ENCODE results near the gene SLC45A3.
A peak's percentile ranks its signal among the peaks of the same experiment; 100 is the strongest.

SLC45A3 gene

GRCh38 chr1:205630241-205630640 lies 50.1 kb downstream of the SLC45A3 start:
- TF ChIP-seq CTCF (IDR thresholded peaks at IDR 0.05; ENCODE audit: low read length, missing control alignments) = no peak
- H3K4me3 ChIP-seq (replicated peaks; ENCODE audit: low read depth, low read length) = peak overlapping the region; percentile 86
- peak; percentile 61 for DNase-seq (ENCODE audit: low read depth)

- DNase-seq (ENCODE audit: low read depth) = no peak
- TF ChIP-seq CTCF (IDR thresholded peaks at IDR 0.05; ENCODE audit: low read length, missing control alignments) = no peak
- peak overlapping the region; percentile 86 for H3K4me3 ChIP-seq (replicated peaks; ENCODE audit: low read depth, low read length)
Measured at GRCh38 chr1:205629751-205630150, 50.6 kb downstream of the SLC45A3 start.

- H3K4me3 ChIP-seq (replicated peaks; ENCODE audit: low read depth, low read length) = no peak overlapping the region
- no peak for TF ChIP-seq CTCF (IDR thresholded peaks at IDR 0.05; ENCODE audit: low read length, missing control alignments)
- no peak for DNase-seq (ENCODE audit: low read depth)
Measured at GRCh38 chr1:205627956-205628355, 52.4 kb downstream of the SLC45A3 start.

GRCh38 chr1:205626216-205626615 lies 54.1 kb downstream of the SLC45A3 start:
- DNase-seq (ENCODE audit: low read depth) = no peak
- TF ChIP-seq CTCF (IDR thresholded peaks at IDR 0.05; ENCODE audit: low read length, missing control alignments) = no peak
- H3K4me3 ChIP-seq (replicated peaks; ENCODE audit: low read depth, low read length) = no peak overlapping the region

- TF ChIP-seq CTCF (IDR thresholded peaks at IDR 0.05; ENCODE audit: low read length, missing control alignments) = no peak
- DNase-seq (ENCODE audit: low read depth) = no peak
- no peak overlapping the region for H3K4me3 ChIP-seq (replicated peaks; ENCODE audit: low read depth, low read length)
Measured at GRCh38 chr1:205623646-205624045, 56.7 kb downstream of the SLC45A3 start.

GRCh38 chr1:205620269-205620668 lies 60.0 kb downstream of the SLC45A3 start:
- no peak overlapping the region for H3K4me3 ChIP-seq (replicated peaks; ENCODE audit: low read depth, low read length)
- no peak for DNase-seq (ENCODE audit: low read depth)
- no peak for TF ChIP-seq CTCF (IDR thresholded peaks at IDR 0.05; ENCODE audit: low read length, missing control alignments)

GRCh38 chr1:205619376-205619775 lies 60.9 kb downstream of the SLC45A3 start:
- no peak for TF ChIP-seq CTCF (IDR thresholded peaks at IDR 0.05; ENCODE audit: low read length, missing control alignments)
- no peak for DNase-seq (ENCODE audit: low read depth)
- no peak overlapping the region for H3K4me3 ChIP-seq (replicated peaks; ENCODE audit: low read depth, low read length)

Data from fibroblast of pulmonary artery (primary cell).